Measurements from ENCODE around the gene FAM131A.

- TF ChIP-seq, protein P1, sequence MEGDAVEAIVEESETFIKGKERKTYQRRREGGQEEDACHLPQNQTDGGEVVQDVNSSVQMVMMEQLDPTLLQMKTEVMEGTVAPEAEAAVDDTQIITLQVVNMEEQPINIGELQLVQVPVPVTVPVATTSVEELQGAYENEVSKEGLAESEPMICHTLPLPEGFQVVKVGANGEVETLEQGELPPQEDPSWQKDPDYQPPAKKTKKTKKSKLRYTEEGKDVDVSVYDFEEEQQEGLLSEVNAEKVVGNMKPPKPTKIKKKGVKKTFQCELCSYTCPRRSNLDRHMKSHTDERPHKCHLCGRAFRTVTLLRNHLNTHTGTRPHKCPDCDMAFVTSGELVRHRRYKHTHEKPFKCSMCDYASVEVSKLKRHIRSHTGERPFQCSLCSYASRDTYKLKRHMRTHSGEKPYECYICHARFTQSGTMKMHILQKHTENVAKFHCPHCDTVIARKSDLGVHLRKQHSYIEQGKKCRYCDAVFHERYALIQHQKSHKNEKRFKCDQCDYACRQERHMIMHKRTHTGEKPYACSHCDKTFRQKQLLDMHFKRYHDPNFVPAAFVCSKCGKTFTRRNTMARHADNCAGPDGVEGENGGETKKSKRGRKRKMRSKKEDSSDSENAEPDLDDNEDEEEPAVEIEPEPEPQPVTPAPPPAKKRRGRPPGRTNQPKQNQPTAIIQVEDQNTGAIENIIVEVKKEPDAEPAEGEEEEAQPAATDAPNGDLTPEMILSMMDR (conservative IDR thresholded peaks at IDR 0.05; ENCODE audit: low read depth, low read length): no peak
- no peak for TF ChIP-seq EZH2 (IDR thresholded peaks at IDR 0.05; ENCODE audit: borderline replicate concordance, low read depth, low read length, poor library complexity, severe bottlenecking)
Observed at GRCh38 chr3:184373422-184373821, 36.0 kb downstream of the FAM131A start.
